ENCODE data around the gene SYNJ2BP.

SYNJ2BP gene

DNA sequence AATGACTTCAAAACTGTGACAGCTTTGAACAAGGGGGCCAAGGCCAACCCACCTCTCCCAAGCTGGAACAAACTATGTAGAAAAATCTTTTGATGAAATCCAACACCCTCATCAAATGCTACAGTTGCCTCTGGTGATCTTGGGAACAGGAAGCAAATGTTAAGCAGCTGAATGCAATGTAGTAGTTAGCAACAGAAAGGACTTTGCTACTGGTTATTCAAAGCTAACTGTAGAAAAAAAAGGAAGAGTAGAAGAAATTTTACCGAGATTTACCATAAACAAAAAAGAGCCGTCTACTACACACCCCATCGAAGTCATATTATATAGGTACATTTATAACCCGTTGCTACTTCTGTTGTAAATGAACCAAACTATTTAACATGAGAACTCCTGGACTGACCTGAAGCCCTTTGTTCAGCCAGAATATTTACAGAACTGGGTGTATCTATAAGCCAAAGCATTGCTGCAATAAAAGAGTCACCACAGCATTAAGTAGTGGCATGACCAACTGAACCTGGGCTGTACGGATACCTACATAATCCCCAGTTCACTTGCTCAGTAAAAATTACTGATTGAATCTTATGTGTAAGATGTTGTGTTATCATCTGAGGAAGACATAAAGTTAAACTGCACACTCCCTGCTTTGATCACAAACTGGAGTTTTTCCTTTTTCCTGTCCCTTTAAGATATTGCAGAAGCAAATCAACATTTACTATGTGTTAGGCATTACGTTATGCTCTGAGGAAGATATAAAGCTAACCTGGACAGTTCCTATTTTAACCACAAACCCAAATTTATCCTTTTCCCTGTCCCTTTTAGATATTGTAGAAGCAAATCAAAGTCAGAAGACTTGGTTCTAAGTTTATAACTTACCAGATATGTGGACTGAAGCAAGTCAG, 25.1 kb downstream of the SYNJ2BP start:
- no peak for DNase-seq

DNA sequence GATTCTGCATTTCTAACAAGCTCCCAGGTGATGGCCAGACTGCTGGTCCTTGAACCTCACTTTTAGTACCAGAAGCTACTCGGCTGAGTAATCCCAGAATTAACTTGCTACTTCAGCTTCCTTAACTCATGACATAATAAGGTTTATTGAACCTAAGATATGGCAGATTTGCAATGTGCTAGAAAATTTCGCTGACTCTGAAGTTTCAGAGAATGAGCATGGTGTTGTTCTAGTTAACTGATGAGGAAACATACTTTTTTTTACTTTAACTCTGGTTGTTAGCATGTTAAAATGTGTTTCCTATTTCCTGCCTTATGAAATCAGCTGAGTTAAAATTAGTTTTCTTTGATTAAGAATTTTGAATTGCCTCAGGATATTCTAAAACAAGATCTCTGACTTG, 34.4 kb downstream of the SYNJ2BP start:
- no peak for DNase-seq

DNA sequence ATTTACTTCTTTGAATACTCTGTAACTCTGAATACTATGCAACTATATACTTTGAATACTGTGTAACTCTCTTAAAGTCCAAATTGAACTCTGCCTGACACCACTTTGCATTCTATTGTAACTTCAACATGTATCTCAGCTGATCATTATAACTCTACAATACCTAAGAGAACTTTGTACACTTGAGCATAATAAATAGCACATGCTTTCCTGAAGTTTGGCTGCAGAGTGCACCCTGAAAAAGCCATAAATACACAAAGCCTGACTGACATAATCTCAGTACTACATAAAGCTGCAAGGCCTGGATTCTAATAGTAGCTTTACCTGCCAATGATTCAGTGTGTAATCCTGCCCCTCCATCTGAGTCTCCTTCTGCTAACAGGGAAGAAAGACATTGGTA, 36.1 kb downstream of the SYNJ2BP start:
- no peak for DNase-seq

DNA sequence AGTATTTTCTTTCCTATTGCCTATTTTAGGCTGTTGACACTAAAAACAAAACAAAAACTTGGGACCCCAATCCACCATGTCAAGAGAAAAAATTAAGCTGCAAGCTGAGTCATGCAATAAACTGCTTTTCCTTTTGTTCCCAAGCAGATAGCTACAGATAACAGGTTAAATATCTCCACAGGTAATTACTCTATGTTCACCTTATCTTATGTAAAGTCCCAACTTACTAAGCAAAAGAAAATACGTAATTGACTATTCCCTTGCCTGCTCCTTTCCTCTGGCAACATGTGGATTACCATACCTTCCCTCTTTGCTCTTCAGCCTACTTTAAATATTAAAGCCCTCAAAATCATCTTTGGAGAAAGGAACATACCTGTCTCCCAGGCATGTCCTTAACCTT, 38.2 kb downstream of the SYNJ2BP start:
- no peak for DNase-seq

Data from CD4-positive, alpha-beta T cell treated with Interleukin-17A for 4 hours (primary cell).